KBM-7 (cell line): ENCODE data around the gene CAMK1D.

Experiments
- DNase-seq: peaks from one replicate; pipeline ENCODE4 v3.0.0-alpha.2; 2015
- in situ Hi-C: fragments of 300-500 bp; cut with MboI; formaldehyde crosslinking; loops from 2 replicates; pipeline ENCODE4 v1.14.3; 2020; ENCODE audit warnings: low sequenced_read_pairs, low pct_unique_long_range_greater_than_20kb, mixed read lengths

CAMK1D gene

GRCh38 chr10:12681252-12681651 is 331.9 kb downstream of the CAMK1D start:
- DNase-seq = no peak
- in situ Hi-C loops = no loop called here

- in situ Hi-C loops = no loop called here
- DNase-seq = no peak
Observed at GRCh38 chr10:12684784-12685183, 335.4 kb downstream of the CAMK1D start.

- DNase-seq = no peak
- in situ Hi-C loops = no loop called here
Observed at GRCh38 chr10:12685261-12686058, 336.1 kb downstream of the CAMK1D start.

GRCh38 chr10:12687996-12688395 is 338.6 kb downstream of the CAMK1D start:
- DNase-seq = no peak
- in situ Hi-C loops = no loop called here

GRCh38 chr10:12689893-12690292 is 340.5 kb downstream of the CAMK1D start:
- no peak for DNase-seq
- in situ Hi-C loops = no loop called here

GRCh38 chr10:12690525-12691126 is 341.3 kb downstream of the CAMK1D start:
- DNase-seq = no peak
- in situ Hi-C loops = no loop called here

GRCh38 chr10:12691596-12691995 is 342.2 kb downstream of the CAMK1D start:
- in situ Hi-C loops = no loop called here
- no peak for DNase-seq

- in situ Hi-C loops = no loop called here
- DNase-seq = no peak
Observed at GRCh38 chr10:12697764-12698163, 348.4 kb downstream of the CAMK1D start.

- DNase-seq = no peak
- in situ Hi-C loops = no loop called here
Observed at GRCh38 chr10:12699258-12699700, 349.9 kb downstream of the CAMK1D start.

- DNase-seq = peak; percentile 40
- in situ Hi-C loops = loop anchor here (25.0 kb wide), 1 partner anchor 362 kb away; no protein-coding TSS in a partner anchor
Observed at GRCh38 chr10:12699781-12700556, 350.6 kb downstream of the CAMK1D start.

- in situ Hi-C loops = loop anchor here (25.0 kb wide), 1 partner anchor 362 kb away; no protein-coding TSS in a partner anchor
- DNase-seq = no peak
Observed at GRCh38 chr10:12700557-12700874, 351.2 kb downstream of the CAMK1D start.

- in situ Hi-C loops = loop anchor here (25.0 kb wide), 1 partner anchor 361 kb away; no protein-coding TSS in a partner anchor
- DNase-seq = no peak
Observed at GRCh38 chr10:12701696-12702095, 352.3 kb downstream of the CAMK1D start.

GRCh38 chr10:12702215-12702770 is 352.9 kb downstream of the CAMK1D start:
- DNase-seq = no peak
- in situ Hi-C loops = loop anchor here (25.0 kb wide), 1 partner anchor 360 kb away; no protein-coding TSS in a partner anchor

GRCh38 chr10:12703126-12703525 is 353.8 kb downstream of the CAMK1D start:
- no peak for DNase-seq
- in situ Hi-C loops = loop anchor here (25.0 kb wide), 1 partner anchor 359 kb away; no protein-coding TSS in a partner anchor

- DNase-seq = no peak
- in situ Hi-C loops = loop anchor here (25.0 kb wide), 1 partner anchor 358 kb away; no protein-coding TSS in a partner anchor
Observed at GRCh38 chr10:12703813-12704212, 354.5 kb downstream of the CAMK1D start.

- in situ Hi-C loops = loop anchor here (25.0 kb wide), 1 partner anchor 358 kb away; no protein-coding TSS in a partner anchor
Observed at GRCh38 chr10:12704488-12704887, 355.1 kb downstream of the CAMK1D start.

GRCh38 chr10:12705943-12706342 is 356.6 kb downstream of the CAMK1D start:
- in situ Hi-C loops = loop anchor here (25.0 kb wide), 1 partner anchor 356 kb away; no protein-coding TSS in a partner anchor
- DNase-seq = no peak

More at GRCh38 chr10:12704488-12704887, 355.1 kb downstream of the CAMK1D start:
- DNase-seq = no peak

- DNase-seq = peak; percentile 67
- in situ Hi-C loops = loop anchor here (25.0 kb wide), 1 partner anchor 355 kb away; no protein-coding TSS in a partner anchor
Observed at GRCh38 chr10:12707461-12708185, 358.3 kb downstream of the CAMK1D start.
